ENCODE measurements around the gene CACNB2.

CACNB2 gene

DNA sequence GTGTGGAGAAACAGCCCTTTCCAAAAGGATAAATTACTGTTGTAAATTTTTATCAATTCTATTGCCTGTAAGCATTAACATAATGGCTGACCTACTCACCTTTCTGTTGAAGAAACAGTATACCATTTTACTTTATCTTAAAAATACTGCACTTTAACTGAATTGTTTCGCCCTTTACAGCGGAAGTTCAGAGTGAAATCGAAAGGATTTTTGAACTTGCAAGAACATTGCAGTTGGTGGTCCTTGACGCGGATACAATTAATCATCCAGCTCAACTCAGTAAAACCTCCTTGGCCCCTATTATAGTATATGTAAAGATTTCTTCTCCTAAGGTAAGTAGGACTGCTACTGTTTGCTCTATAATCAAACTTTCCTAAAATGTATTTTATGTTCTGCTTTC lies 393.7 kb downstream of the CACNB2 start:
- TF ChIP-seq POLR2A (IDR thresholded peaks at IDR 0.05; ENCODE audit: extremely low read depth, insufficient read length): no peak
- TF ChIP-seq, protein P1, sequence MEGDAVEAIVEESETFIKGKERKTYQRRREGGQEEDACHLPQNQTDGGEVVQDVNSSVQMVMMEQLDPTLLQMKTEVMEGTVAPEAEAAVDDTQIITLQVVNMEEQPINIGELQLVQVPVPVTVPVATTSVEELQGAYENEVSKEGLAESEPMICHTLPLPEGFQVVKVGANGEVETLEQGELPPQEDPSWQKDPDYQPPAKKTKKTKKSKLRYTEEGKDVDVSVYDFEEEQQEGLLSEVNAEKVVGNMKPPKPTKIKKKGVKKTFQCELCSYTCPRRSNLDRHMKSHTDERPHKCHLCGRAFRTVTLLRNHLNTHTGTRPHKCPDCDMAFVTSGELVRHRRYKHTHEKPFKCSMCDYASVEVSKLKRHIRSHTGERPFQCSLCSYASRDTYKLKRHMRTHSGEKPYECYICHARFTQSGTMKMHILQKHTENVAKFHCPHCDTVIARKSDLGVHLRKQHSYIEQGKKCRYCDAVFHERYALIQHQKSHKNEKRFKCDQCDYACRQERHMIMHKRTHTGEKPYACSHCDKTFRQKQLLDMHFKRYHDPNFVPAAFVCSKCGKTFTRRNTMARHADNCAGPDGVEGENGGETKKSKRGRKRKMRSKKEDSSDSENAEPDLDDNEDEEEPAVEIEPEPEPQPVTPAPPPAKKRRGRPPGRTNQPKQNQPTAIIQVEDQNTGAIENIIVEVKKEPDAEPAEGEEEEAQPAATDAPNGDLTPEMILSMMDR (IDR thresholded peaks at IDR 0.05; ENCODE audit: low read depth, low read length): no peak
- TF ChIP-seq, protein P2, sequence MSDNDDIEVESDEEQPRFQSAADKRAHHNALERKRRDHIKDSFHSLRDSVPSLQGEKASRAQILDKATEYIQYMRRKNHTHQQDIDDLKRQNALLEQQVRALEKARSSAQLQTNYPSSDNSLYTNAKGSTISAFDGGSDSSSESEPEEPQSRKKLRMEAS (IDR thresholded peaks at IDR 0.05; ENCODE audit: low read depth, low read length): no peak
- no peak for TF ChIP-seq MYC (IDR thresholded peaks at IDR 0.05; ENCODE audit: low read depth, low read length)
- no peak overlapping the region for H3K4me3 ChIP-seq (ENCODE audit: low read depth, low read length)
- DNase-seq (ENCODE audit: low read depth): no peak

DNA sequence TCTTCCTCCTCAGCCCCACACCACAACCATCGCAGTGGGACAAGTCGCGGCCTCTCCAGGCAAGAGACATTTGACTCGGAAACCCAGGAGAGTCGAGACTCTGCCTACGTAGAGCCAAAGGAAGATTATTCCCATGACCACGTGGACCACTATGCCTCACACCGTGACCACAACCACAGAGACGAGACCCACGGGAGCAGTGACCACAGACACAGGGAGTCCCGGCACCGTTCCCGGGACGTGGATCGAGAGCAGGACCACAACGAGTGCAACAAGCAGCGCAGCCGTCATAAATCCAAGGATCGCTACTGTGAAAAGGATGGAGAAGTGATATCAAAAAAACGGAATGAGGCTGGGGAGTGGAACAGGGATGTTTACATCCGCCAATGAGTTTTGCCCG lies 399.1 kb downstream of the CACNB2 start:
- H3K4me3 ChIP-seq (ENCODE audit: low read depth, low read length): no peak overlapping the region
- TF ChIP-seq, protein P2 (IDR thresholded peaks at IDR 0.05; ENCODE audit: low read depth, low read length): no peak
- no peak for TF ChIP-seq MYC (IDR thresholded peaks at IDR 0.05; ENCODE audit: low read depth, low read length)
- TF ChIP-seq POLR2A (IDR thresholded peaks at IDR 0.05; ENCODE audit: extremely low read depth, insufficient read length): no peak
- TF ChIP-seq, protein P1 (IDR thresholded peaks at IDR 0.05; ENCODE audit: low read depth, low read length): no peak
- DNase-seq (ENCODE audit: low read depth): no peak

DNA sequence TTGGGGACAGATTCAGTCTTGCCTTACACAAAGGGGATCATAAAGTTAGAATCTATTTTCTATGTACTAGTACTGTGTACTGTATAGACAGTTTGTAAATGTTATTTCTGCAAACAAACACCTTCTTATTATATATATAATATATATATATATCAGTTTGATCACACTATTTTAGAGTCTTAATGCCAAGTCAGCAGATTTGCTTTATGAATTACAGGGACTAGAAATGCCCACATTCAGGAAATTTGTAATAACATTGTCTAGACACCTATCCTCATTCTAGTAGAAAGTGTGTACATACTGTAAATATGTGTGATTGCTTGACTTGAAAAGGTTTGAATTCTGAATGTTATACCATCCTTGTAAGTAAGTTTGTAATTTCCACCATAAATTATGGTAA lies 400.0 kb downstream of the CACNB2 start:
- no peak overlapping the region for H3K4me3 ChIP-seq (ENCODE audit: low read depth, low read length)
- TF ChIP-seq MYC (IDR thresholded peaks at IDR 0.05; ENCODE audit: low read depth, low read length) (no peak), POLR2A (IDR thresholded peaks at IDR 0.05; ENCODE audit: extremely low read depth, insufficient read length) (no peak)
- TF ChIP-seq, protein P1 (IDR thresholded peaks at IDR 0.05; ENCODE audit: low read depth, low read length): no peak
- TF ChIP-seq, protein P2 (IDR thresholded peaks at IDR 0.05; ENCODE audit: low read depth, low read length): no peak
- DNase-seq (ENCODE audit: low read depth): no peak

DNA sequence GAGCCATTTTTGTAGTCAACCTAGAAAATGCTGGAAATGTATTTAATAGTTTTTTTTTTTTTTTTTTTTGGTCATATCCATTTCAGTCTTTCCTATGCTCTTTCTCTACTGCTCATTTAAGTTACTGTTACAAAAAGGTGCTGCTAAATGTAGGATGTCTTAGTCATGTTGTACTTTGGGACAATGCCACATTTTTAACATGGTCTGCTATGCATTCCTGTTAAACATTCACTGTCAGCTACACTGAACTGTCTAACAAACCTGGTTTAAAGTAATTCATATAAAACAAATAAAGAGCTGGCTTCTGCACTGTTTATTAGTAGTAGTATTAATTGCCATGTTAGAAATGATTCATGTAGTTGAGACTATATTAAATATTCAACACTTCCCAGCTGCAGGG lies 402.6 kb downstream of the CACNB2 start:
- no peak for DNase-seq (ENCODE audit: low read depth)
- H3K4me3 ChIP-seq (ENCODE audit: low read depth, low read length): no peak overlapping the region
- TF ChIP-seq MYC (IDR thresholded peaks at IDR 0.05; ENCODE audit: low read depth, low read length): no peak
- TF ChIP-seq, protein P2 (IDR thresholded peaks at IDR 0.05; ENCODE audit: low read depth, low read length): no peak
- TF ChIP-seq, protein P1 (IDR thresholded peaks at IDR 0.05; ENCODE audit: low read depth, low read length): no peak
- no peak for TF ChIP-seq POLR2A (IDR thresholded peaks at IDR 0.05; ENCODE audit: extremely low read depth, insufficient read length)

DNA sequence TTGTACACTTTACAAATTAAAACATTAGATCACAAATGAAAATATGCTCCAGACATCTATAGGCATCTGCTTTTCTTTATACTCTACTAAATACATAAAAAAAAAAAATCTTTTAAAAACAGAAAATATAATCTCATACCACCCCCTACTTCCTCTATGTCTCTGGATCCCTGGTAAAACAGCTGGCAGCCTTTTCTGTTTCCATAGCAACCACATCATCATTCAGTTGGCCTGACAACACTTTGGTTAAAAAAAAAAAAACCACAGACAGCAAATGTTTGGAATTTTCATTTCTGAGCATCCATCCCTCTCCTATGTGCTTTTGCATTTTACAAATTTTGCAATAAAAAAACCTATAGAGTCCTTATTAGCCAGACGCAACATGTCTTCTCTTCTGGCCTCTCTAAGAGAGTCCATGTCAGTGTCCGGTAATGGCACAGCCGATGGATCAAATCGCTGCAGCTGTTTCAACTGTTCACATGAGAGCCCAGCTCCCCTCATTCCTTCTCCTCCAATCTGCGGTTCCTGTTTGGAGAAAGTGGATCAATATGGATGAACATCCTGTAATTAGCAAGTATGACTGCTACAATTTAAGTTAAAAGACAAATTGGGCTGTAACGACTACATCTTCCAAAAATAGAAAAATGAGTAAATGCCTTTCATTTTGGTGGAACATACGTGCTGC lies 405.5 kb downstream of the CACNB2 start:
- DNase-seq (ENCODE audit: low read depth): no peak
- TF ChIP-seq, protein P2 (IDR thresholded peaks at IDR 0.05; ENCODE audit: low read depth, low read length): no peak
- TF ChIP-seq MYC (IDR thresholded peaks at IDR 0.05; ENCODE audit: low read depth, low read length) (no peak), POLR2A (IDR thresholded peaks at IDR 0.05; ENCODE audit: extremely low read depth, insufficient read length) (no peak)
- TF ChIP-seq, protein P1 (IDR thresholded peaks at IDR 0.05; ENCODE audit: low read depth, low read length): no peak
- H3K4me3 ChIP-seq (ENCODE audit: low read depth, low read length): no peak overlapping the region

All from NB4 (cell line).